Thyroid gland (tissue), 4 donors: ENCODE measurements around the gene HLCS.

Experiments used
- CTCF ChIP-seq, 6 experiments: fragments of 200-600 bp in 3 of 6; fragments of 450-650 bp in 3 of 6; sonication (generic) in 3 of 6; IDR thresholded peaks; one replicate each; pipeline ENCODE4 v1.5.1; 2016 to 2019; ENCODE audit warnings: antibody characterized with exemption in 6 of 6, mild to moderate bottlenecking in 2 of 6, inconsistent platforms in 1 of 6, moderate library complexity in 1 of 6
- POLR2A ChIP-seq, 2 donors: fragments of 450-650 bp; IDR thresholded peaks; one replicate each; pipeline ENCODE4 v1.6.1; 2017; ENCODE audit warnings: antibody characterized with exemption in 2 of 2, mild to moderate bottlenecking in 2 of 2, moderate library complexity in 1 of 2

- TF ChIP-seq POLR2A (IDR thresholded peaks at IDR 0.05) (no peak), CTCF (IDR thresholded peaks at IDR 0.05) (no peak)
These were observed 137.5 kb downstream of the HLCS start for GRCh38 chr21:36828891-36829515.
